GM18861 (cell line): ENCODE measurements around the gene ACMSD.
"Not testable (repeated sequence)": the region's sequence is repeated elsewhere in the genome, so short reads cannot be mapped to it uniquely, and the experiment has no call there.

Experiments
- ATAC-seq: cut with Tn5 transposase; IDR thresholded peaks from one replicate; pipeline ENCODE4 v1.9.1; 2021; ENCODE audit not compliant: unreplicated experiment

The ACMSD gene

DNA sequence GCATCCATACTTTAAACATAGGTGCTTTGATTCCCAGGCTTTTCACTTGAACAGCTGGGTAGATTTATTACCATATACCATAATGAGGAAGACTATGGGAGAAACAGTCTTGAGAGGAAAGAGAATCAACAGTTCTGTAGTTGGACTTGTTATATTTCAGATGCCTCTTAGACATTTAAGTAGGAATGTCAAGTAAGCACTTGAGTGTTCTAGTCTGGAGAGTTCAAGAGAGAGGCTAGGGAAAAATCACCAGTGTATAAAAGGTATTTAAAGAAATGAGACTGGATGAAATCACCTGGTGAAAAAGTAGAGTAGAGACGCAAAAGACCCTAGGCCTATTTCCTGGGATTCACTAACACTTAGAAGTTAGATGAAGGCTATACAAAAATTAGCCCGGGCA, 66.8 kb downstream of the ACMSD start:
- no peak for ATAC-seq

DNA sequence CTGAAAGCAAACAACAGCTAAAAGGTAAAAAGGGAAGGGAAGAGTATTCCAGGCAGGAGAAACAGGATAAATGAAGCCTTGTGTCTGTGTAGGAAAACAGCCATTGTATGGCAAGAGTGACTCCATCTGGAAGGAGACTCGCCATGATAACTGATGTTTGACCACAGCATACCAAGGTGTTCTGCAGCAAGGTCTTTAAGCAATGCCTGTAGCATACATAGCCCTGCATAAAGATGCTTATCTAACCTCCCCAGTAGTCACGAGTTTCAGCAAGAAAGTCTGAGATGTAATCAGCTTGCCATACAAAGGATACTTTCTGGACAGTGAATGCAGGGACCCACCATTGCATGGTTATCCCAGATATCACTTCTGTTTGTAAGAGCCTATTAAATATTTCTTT, 68.3 kb downstream of the ACMSD start:
- no peak for ATAC-seq

DNA sequence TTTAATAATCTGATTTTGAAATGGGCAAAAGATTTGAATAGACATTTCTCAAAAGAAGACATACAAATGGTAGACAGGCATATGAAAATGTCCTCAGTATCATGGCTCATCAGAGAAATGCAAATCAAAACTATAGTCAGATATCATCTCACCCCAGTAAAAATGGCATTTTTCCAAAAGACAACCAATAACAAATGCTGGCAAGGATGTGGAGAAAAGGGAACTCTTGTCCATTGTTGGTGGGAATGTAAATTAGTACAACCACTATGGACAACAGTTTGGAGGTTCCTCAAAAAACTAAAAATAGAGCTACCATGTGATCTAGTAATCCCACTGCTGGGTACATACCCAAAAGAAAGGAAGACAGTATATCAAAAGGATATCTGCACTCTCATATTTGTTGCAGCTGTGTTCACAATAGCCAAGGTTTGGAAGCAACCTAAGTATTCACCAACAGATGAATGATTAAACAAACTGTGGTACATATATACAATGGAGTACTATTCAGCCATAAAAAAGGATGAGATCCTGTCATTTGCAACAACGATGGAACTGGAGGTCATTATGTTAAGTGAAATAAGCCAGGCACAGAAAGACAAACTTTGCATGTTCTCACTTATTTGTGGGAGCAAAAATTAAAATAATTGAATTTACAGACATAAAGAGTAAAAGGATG, 69.2 kb downstream of the ACMSD start:
- ATAC-seq: not testable (repeated sequence)

GRCh38 chr2:134910763-134911399, 72.5 kb downstream of the ACMSD start:
- no peak for ATAC-seq

DNA sequence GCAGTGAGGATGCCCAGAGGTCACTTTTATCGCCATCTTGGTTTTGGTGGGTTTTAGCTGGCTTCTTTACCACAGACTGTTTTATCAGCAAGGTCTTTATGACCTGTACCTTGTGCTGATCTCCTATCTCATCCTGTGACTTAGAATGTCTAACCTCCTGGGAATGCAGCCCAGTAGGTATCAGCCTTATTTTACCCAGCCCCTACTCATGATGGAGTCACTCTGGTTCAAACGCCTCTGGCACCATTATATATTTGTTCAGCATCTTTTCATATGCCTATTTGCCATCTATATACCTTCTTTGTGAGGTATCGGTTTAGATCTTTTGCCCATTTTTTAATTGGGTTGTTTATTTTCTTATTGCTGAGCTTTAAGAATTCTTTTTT, 73.0 kb downstream of the ACMSD start:
- ATAC-seq: no peak

DNA sequence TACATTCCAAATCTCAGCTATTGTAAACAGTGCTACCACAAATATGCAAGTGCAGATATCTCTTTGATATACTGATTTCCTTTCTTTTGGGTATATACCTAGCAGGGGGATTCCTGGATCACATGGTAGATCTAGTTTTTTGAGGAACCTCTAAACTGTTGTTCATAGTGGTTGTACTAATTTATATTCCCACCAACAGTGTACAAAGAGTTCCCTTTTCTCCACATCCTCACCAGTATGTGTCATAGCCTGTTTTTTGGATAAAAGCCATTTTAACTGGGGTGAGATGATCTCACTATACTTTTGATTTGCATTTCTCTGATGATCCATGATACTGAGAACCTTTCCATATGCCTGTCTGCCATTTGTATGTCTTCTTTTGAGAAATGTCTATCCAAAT, 73.9 kb downstream of the ACMSD start:
- ATAC-seq: no peak

DNA sequence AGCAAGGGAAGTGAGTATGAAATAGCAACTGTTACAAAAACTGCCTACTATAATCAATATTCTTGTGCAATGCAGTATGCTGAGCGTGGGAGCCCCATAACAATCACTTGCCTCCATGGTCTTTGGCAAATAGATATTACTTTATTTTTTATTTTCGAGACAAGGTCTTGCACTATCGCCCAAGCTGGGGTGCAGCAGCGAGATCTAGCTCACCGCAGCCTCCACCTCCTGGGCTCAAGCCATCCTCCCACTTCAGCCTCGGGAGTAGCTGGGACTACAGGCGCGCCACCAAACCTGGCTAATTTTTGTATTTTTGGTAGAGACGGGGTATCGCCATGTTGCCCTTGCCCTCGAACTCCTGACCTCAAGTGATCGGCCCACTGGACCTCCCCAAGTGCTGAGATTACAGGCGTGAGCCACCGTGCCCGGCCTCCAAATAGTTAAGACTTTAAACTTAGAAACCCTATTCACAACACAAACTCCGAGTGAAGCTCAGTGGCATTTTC, 79.0 kb downstream of the ACMSD start:
- ATAC-seq: no peak

GRCh38 chr2:134917888-134918525, 79.6 kb downstream of the ACMSD start:
- ATAC-seq: peak; percentile 65

- ATAC-seq: peak; percentile 81
Observed at GRCh38 chr2:134918526-134919340, 80.3 kb downstream of the ACMSD start, which contains the start of gene CCNT2. TSS of gene CCNT2 (plus strand) at chr2:134918822. CDS start at chr2:134918855, 33 bp downstream.

DNA sequence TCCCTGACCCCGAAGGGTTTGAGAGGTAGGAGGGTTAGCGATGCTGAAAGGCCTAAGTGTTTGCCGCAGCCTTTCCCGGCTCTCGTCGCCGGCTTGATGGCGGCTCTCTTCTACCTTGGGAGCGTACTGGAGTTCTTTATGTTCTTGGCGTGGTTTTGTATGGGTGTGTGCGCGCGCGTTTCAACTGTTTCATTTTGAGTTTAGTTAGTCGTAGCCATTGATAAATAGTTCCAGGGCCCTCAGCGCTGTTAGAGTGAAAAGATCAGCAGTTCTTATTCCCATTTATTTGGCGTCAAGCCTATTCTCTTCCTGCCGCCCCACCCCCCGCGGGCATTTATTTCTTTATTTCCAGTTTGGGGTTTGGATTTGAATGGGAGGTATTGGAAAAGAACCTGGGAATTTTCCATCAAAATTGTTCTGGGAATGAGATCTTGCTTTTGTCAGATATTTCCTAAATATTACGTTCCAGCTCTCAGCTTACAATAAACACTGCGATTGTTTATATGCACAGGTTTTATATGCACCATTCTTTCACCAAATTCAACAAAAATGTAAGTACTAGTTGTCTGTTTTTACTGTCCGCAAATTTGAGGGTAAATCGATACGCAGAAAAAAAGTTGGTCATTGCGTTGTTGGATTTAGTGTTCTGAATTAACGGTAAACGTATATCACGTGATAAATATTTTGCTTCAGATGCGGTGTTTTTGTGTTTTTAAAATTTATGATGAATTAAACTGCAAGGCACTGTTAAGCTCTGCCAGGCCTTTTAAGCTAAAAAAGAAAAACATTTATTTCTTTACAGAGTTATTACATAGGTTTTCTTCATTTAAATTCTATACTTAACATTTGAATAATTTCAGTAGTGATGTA, 81.2 kb downstream of the ACMSD start:
- no peak for ATAC-seq

GRCh38 chr2:134924912-134925311, 86.5 kb downstream of the ACMSD start:
- no peak for ATAC-seq

DNA sequence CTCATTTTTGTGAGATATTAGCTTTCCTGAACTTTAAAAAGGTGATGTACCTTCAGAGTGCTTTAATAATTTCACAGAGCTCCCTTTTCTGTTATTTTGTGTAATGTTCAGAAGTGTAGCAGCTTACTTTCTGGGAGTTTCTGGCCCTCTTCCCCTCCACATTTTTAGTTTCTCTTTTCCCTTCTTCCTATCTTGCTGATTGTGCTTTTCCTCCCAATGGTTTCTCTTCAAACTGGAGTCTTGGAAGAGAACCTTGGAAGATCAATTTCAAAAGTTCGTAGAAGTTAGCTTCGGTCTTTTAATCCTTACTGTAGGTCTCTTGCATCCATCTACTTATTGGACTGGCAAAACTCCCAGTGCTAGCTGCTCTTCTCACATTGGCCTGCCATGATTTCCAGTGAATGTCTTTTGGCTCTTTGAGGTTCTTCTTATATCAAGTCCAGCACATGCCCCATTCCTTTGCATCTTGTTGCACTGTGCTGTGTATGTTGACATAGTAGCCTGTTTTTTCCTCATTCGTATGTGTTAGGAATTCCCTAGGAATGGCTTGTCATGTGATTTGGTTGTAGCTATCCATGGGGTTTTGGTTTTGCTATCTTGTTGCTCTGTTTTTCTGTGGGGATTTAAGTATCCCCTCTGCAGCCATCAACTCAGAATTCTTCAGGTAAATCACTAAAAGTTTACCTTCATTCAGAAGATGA, 88.0 kb downstream of the ACMSD start:
- no peak for ATAC-seq

- no peak for ATAC-seq
Observed at GRCh38 chr2:134927195-134927594, 88.8 kb downstream of the ACMSD start.

DNA sequence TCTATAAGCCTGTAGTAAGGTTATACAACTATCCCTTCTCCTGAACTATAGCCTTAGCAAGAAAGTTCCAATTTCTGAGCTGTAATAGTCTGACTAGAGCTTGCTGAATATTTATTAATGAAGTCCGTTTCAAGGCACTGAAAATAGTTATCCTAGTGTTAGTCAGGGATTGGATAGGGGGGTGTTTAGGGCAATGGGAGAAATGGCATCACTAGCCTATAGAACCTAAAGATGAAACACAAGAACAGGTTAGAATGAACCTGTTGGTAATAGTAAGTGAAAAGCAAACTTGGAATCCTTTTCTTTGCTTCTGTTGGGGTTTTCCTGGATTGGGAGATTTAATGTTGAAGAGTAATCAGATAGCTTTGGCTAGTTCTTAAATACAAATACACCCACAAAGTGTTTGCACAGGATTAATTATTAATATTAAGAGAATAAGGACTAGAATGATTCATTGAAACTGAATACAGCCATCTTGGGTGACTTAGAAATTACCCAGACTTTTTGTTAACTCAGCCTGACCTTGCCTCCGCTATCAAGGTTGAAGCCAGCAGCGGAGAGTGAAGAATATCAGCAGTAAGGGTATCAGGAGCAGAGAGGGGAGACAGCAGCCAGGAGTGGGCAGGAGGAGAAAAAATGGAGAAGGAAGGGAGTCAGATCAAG, 94.6 kb downstream of the ACMSD start:
- ATAC-seq: no peak

- no peak for ATAC-seq
Observed at GRCh38 chr2:134933732-134934131, 95.3 kb downstream of the ACMSD start.

DNA sequence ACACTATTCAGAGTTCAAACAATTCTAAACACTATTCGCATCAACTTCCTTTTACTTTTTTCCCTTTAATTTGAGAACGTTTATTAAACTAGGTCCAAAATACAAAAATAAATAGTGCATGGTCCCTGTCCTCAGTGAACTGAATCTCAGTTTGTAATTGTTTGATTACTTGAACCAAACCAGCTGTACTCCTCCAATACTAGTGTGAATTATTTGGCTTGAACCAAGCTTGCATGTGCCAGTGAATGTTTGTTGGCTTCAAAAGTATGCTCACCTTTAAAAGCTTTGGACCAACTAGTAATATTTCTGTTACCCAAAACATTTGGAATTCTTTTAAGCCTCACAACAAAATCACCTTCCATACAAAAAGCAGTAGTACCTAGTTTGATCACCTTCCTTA, 95.7 kb downstream of the ACMSD start:
- ATAC-seq: no peak

DNA sequence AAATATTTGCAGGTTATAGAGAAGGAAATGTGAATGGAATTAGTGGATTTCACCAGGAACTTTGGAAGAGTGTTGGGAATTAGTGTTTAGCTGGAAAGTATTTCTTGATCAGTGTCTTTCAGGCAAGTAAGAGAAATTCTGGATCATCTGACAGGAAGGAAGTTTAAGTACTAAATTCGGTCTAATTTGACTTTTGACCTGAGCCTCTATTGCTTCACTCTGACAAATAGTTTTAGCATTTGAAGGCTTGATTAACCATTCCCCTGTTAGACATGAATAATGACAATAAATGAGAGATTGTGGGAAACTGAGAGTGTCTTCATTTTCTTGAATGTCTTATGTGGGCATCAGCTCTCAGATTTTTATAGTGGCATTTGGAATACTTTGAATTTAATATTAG, 96.2 kb downstream of the ACMSD start:
- no peak for ATAC-seq

DNA sequence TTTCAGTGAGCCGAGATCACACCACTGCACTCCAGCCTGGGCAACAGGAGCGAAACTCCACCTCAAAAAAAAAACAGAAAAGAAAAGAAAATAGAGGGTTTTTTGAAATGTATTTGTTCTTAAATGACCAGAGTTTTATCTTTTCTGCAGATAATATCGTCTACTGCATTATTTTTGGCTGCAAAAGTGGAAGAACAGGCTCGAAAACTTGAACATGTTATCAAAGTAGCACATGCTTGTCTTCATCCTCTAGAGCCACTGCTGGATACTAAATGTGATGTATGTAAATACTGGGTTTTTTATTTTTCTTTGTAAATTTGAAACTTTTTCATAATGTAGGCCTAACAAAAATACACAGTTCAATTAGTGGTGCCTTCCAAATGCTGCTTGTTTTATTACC, 98.3 kb downstream of the ACMSD start:
- ATAC-seq: no peak

- peak; percentile 71 for ATAC-seq
Observed at GRCh38 chr2:134943540-134943939, 105.1 kb downstream of the ACMSD start.
